Erythroblast (primary cell): ENCODE results near the gene C19orf81.

Experiments
- GATA1 ChIP-seq: IDR thresholded peaks from 2 replicates; pipeline ENCODE4 v1.6.1; 2011; ENCODE audit warnings: low read depth, mild to moderate bottlenecking, control low read depth, low read length, moderate library complexity
- POLR2A ChIP-seq: IDR thresholded peaks from 2 replicates; pipeline ENCODE4 v1.6.1; 2011; ENCODE audit warnings: mild to moderate bottlenecking, low read length

- TF ChIP-seq POLR2A (no peak), GATA1 (no peak)
Measured at GRCh38 chr19:50668416-50668815, 19.2 kb downstream of the C19orf81 start.
